Glutamatergic neuron (in vitro differentiated cells): ENCODE data around the gene PEX5L. TPM values are rescaled to one million over a fixed set of nuclear protein-coding genes. Genes with fewer than 3 reads are reported as not detected.

ENCODE experiments used
- DNase-seq: peaks from one replicate; pipeline ENCODE4 v3.0.0; 2022
- H3K27ac Mint-ChIP-seq: one replicate; pipeline ENCODE4 v1.8.0; 2020; ENCODE audit warnings: mild to moderate bottlenecking, mixed read lengths, inconsistent platforms; ENCODE audit not compliant: unreplicated experiment
- H3K27me3 Mint-ChIP-seq: one replicate; pipeline ENCODE4 v1.8.0; 2020; ENCODE audit warnings: mild to moderate bottlenecking, moderate library complexity, mixed read lengths, inconsistent platforms; ENCODE audit not compliant: unreplicated experiment
- H3K36me3 Mint-ChIP-seq: one replicate; pipeline ENCODE4 v1.8.0; 2020; ENCODE audit warnings: mild to moderate bottlenecking, mixed read lengths, inconsistent platforms; ENCODE audit not compliant: unreplicated experiment
- H3K4me1 Mint-ChIP-seq: one replicate; pipeline ENCODE4 v1.8.0; 2020; ENCODE audit warnings: mild to moderate bottlenecking, low read depth, mixed read lengths, inconsistent platforms; ENCODE audit not compliant: unreplicated experiment
- H3K4me3 Mint-ChIP-seq: one replicate; pipeline ENCODE4 v1.8.0; 2020; ENCODE audit warnings: mild to moderate bottlenecking, mixed read lengths, inconsistent platforms; ENCODE audit not compliant: unreplicated experiment
- H3K9me3 Mint-ChIP-seq: one replicate; pipeline ENCODE4 v1.8.0; 2020; ENCODE audit warnings: mild to moderate bottlenecking, moderate library complexity, mixed read lengths, inconsistent platforms; ENCODE audit not compliant: unreplicated experiment
- total RNA-seq: library from RNA; stranded (reverse); fragmentation: NEBNext Ultra II Directional; extraction: Animal tissue kit (Norgen Biotek cat#: 25700); gene quantifications from one replicate; pipeline ENCODE4 v1.2.1, GENCODE V29; 2021; ENCODE audit not compliant: unreplicated experiment
- TF ChIP-seq, protein P1 (sequence below): fragments of 200-600 bp; sonication (generic); IDR thresholded peaks from one replicate; pipeline ENCODE4 v1.5.0; 2021; ENCODE audit not compliant: partially characterized antibody, unreplicated experiment

Gene PEX5L
- total RNA-seq, 1 donor from 2014 or later = 41.0 TPM

DNA sequence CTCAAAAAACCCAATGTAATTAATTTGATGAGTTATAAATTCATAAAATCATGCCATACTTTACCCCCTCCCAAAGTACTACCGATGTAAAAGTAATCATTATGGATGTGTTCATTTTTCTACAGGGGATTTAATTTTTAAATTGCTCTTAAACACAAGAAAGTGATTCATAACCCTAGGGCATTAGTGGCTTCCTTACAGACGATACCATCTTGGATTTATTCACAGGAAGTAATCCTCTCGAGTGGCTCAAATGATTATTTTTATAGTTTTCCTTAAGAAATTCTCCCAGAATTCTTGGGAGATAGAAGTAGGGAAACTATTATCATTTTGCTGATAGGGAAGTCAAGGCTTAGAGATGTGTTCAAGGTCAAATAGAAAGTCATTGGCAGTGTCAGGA is 80.9 kb downstream of the PEX5L start:
- H3K27ac Mint-ChIP-seq = no peak overlapping the region
- TF ChIP-seq, protein P1, sequence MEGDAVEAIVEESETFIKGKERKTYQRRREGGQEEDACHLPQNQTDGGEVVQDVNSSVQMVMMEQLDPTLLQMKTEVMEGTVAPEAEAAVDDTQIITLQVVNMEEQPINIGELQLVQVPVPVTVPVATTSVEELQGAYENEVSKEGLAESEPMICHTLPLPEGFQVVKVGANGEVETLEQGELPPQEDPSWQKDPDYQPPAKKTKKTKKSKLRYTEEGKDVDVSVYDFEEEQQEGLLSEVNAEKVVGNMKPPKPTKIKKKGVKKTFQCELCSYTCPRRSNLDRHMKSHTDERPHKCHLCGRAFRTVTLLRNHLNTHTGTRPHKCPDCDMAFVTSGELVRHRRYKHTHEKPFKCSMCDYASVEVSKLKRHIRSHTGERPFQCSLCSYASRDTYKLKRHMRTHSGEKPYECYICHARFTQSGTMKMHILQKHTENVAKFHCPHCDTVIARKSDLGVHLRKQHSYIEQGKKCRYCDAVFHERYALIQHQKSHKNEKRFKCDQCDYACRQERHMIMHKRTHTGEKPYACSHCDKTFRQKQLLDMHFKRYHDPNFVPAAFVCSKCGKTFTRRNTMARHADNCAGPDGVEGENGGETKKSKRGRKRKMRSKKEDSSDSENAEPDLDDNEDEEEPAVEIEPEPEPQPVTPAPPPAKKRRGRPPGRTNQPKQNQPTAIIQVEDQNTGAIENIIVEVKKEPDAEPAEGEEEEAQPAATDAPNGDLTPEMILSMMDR = no peak
- peaks cover 20% of the 10 kb centered on the region for H3K4me1 Mint-ChIP-seq
- no peaks in the 10 kb centered on the region for H3K36me3 Mint-ChIP-seq
- no peaks in the 10 kb centered on the region for H3K9me3 Mint-ChIP-seq
- no peak for DNase-seq
- H3K4me3 Mint-ChIP-seq = no peak overlapping the region
- H3K27me3 Mint-ChIP-seq = peaks cover 3% of the 10 kb centered on the region

DNA sequence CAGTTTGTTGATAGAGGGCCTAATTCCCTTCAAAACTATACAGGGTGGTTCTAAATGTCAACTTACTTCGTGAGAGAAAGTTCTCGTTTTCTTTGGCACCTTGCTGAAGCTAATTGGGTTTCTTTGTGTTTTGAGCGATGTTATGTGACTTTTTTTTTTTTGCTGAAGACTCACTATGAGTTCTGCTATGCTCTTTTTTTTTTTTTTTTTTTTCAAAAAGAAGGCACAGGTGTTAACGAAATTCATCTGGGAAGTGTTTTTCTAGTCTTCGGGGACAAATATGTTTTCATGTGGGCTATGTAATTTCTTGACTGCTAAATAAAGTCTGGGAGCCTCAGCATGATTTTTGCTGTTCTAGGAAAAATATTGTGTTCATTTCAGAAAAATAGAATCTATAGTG is 81.5 kb downstream of the PEX5L start:
- peaks cover 25% of the 10 kb centered on the region for H3K4me1 Mint-ChIP-seq
- no peak for DNase-seq
- H3K9me3 Mint-ChIP-seq = no peaks in the 10 kb centered on the region
- H3K27me3 Mint-ChIP-seq = peaks cover 3% of the 10 kb centered on the region
- no peaks in the 10 kb centered on the region for H3K36me3 Mint-ChIP-seq
- no peak overlapping the region for H3K27ac Mint-ChIP-seq
- TF ChIP-seq, protein P1 = no peak
- H3K4me3 Mint-ChIP-seq = no peak overlapping the region

DNA sequence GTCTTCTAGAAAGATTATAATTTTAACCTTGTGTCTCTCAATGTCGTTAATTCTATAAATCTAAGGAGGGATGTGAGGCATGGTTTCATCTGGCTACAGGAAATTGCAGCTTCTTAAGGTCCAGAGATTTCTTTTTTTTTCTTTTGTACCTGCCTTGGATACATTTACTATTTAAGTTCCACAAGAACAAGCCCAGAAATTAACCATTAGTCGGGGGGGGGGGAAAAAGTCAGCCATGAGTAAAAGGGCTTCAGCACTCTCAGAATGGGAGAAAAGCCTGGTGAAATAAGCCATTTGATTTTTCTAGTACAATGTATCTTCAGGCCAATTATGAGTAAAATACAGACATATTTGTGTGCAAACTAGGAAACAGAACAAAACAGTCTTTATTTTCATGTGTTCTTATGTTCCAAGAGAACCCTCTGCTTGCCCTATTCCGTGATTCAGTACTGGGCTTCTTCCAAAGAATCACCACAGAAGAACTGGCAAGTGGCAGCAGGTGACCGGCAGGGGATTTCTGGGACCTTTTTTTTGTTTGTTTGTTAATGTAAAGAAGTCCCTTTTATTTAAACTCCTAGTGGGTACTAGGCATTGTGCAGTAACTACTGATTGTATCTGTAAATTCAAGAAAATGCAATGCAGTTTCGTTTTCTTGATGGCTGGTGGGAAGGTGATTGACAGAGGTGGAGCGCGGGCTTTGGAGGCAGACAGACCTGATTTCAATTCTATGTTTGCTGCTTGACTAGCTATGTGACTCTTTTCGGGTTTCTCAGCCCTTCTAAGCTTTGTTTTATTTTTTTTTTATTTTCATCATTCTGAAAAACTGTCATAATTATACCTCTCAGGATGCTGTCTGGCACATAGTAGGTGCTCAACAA is 82.5 kb downstream of the PEX5L start:
- no peak overlapping the region for H3K4me3 Mint-ChIP-seq
- H3K36me3 Mint-ChIP-seq = no peaks in the 10 kb centered on the region
- DNase-seq = no peak
- H3K27ac Mint-ChIP-seq = no peak overlapping the region
- H3K27me3 Mint-ChIP-seq = peaks cover 3% of the 10 kb centered on the region
- TF ChIP-seq, protein P1 = no peak
- peaks cover 34% of the 10 kb centered on the region for H3K4me1 Mint-ChIP-seq
- peaks cover under 1% of the 10 kb centered on the region for H3K9me3 Mint-ChIP-seq

DNA sequence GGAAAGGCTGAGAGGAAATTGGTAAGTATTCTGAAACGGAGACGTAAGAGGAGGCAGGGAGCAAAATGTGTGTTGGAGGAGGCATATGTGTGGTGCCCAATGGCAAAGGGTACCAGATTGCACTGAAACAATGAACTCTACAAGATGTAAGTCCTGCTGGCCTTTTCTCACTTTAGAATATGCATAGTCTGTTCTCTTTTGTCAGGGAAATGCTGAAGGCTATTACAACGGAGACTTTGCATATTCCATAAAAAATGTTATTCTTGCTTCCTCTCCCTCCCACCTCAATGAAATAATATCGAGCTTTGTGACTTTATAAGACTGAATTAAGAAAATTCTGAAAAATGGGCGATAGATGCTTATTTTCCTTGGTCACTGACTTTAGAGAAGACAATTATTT is 85.9 kb downstream of the PEX5L start:
- no peak for DNase-seq

More for the DNA sequence above, 85.9 kb downstream of the PEX5L start:
- peaks cover 28% of the 10 kb centered on the region for H3K4me1 Mint-ChIP-seq
- H3K27ac Mint-ChIP-seq = peak overlapping the region; percentile 36
- H3K27me3 Mint-ChIP-seq = peaks cover 3% of the 10 kb centered on the region
- H3K9me3 Mint-ChIP-seq = peaks cover 2% of the 10 kb centered on the region
- H3K36me3 Mint-ChIP-seq = no peaks in the 10 kb centered on the region
- H3K4me3 Mint-ChIP-seq = no peak overlapping the region
- TF ChIP-seq, protein P1 = no peak
